H1 (cell line): ENCODE data around the gene TMEM221.

ENCODE experiments used
- CBX5 ChIP-seq: fragments of 300-800, 300-1000 bp; sonication (generic); IDR thresholded peaks from 2 replicates; pipeline ENCODE4 v1.7.1; 2016; ENCODE audit warnings: antibody characterized with exemption, low read length, low read depth
- CTCF ChIP-seq, 3 experiments: IDR thresholded peaks; 1 replicate in 2 of 3; 2 replicates in 1 of 3; pipeline versions ENCODE4 v1.5.1 to v1.6.1; 2011; ENCODE audit warnings: low read length in 3 of 3, mild to moderate bottlenecking in 3 of 3, inconsistent platforms in 2 of 3, low read depth in 1 of 3, moderate library complexity in 1 of 3; ENCODE audit not compliant: insufficient read depth in 1 of 3; ENCODE audit errors: control extremely low read depth in 1 of 3
- EZH2 ChIP-seq: fragments of 200-600 bp; sonication (generic); IDR thresholded peaks from 2 replicates; pipeline ENCODE4 v1.7.1; 2012; ENCODE audit warnings: low read depth, mild to moderate bottlenecking, moderate library complexity, low read length, inconsistent platforms; ENCODE audit not compliant: severe bottlenecking
- MAX ChIP-seq: IDR thresholded peaks from 2 replicates; pipeline ENCODE4 v1.6.1; 2012; ENCODE audit warnings: inconsistent platforms
- RXRA ChIP-seq: IDR thresholded peaks from 2 replicates; pipeline ENCODE4 v1.6.1; 2011; ENCODE audit warnings: low read depth, mild to moderate bottlenecking, low read length, moderate library complexity; ENCODE audit not compliant: insufficient read depth
- SRF ChIP-seq: IDR thresholded peaks from 2 replicates; pipeline ENCODE4 v1.6.1; 2011; ENCODE audit warnings: mild to moderate bottlenecking, low read depth, low read length, moderate library complexity
- SUZ12 ChIP-seq: fragments of 200-600 bp; sonication (generic); IDR thresholded peaks from 2 replicates; pipeline ENCODE4 v1.6.1; 2012; ENCODE audit warnings: mild to moderate bottlenecking, inconsistent platforms, low read length, moderate library complexity, mixed read lengths

GRCh38 chr19:17409990-17410389, 38.5 kb downstream of the TMEM221 start:
- TF ChIP-seq CBX5 (no peak), SRF (no peak), MAX (no peak), EZH2 (no peak), CTCF (IDR thresholded peaks at IDR 0.05; ENCODE audit: control extremely low read depth in 1 of 3, insufficient read depth in 1 of 3, low read depth in 1 of 3, low read length in 3 of 3) (no peak), SUZ12 (no peak), RXRA (no peak)
